Ishikawa (cell line): Measurements from ENCODE around the gene GPATCH4.

ENCODE experiments used
- EGR1 ChIP-seq: IDR thresholded peaks from 2 replicates; pipeline ENCODE4 v1.6.1; 2012
- EP300 ChIP-seq: IDR thresholded peaks from 2 replicates; pipeline ENCODE4 v1.6.1; 2012; ENCODE audit warnings: borderline replicate concordance
- RAD21 ChIP-seq: IDR thresholded peaks from 2 replicates; pipeline ENCODE4 v1.6.1; 2012; ENCODE audit warnings: low read depth
- TEAD4 ChIP-seq: IDR thresholded peaks from 2 replicates; pipeline ENCODE4 v1.6.1; 2012
- YY1 ChIP-seq: IDR thresholded peaks from 2 replicates; pipeline ENCODE4 v1.6.1; 2012; ENCODE audit warnings: low read depth
- TF ChIP-seq, protein P1 (sequence below): IDR thresholded peaks from 2 replicates; pipeline ENCODE4 v1.6.1; 2012
- TF ChIP-seq, protein P2 (sequence below): IDR thresholded peaks from 2 replicates; pipeline ENCODE4 v1.6.1; 2012; ENCODE audit warnings: low read depth, mild to moderate bottlenecking

- TF ChIP-seq, protein P1, sequence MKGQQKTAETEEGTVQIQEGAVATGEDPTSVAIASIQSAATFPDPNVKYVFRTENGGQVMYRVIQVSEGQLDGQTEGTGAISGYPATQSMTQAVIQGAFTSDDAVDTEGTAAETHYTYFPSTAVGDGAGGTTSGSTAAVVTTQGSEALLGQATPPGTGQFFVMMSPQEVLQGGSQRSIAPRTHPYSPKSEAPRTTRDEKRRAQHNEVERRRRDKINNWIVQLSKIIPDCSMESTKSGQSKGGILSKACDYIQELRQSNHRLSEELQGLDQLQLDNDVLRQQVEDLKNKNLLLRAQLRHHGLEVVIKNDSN, result no peak
- TF ChIP-seq EP300 (no peak), YY1 (no peak), RAD21 (no peak), EGR1 (no peak), TEAD4 (no peak)
- TF ChIP-seq, protein P2, sequence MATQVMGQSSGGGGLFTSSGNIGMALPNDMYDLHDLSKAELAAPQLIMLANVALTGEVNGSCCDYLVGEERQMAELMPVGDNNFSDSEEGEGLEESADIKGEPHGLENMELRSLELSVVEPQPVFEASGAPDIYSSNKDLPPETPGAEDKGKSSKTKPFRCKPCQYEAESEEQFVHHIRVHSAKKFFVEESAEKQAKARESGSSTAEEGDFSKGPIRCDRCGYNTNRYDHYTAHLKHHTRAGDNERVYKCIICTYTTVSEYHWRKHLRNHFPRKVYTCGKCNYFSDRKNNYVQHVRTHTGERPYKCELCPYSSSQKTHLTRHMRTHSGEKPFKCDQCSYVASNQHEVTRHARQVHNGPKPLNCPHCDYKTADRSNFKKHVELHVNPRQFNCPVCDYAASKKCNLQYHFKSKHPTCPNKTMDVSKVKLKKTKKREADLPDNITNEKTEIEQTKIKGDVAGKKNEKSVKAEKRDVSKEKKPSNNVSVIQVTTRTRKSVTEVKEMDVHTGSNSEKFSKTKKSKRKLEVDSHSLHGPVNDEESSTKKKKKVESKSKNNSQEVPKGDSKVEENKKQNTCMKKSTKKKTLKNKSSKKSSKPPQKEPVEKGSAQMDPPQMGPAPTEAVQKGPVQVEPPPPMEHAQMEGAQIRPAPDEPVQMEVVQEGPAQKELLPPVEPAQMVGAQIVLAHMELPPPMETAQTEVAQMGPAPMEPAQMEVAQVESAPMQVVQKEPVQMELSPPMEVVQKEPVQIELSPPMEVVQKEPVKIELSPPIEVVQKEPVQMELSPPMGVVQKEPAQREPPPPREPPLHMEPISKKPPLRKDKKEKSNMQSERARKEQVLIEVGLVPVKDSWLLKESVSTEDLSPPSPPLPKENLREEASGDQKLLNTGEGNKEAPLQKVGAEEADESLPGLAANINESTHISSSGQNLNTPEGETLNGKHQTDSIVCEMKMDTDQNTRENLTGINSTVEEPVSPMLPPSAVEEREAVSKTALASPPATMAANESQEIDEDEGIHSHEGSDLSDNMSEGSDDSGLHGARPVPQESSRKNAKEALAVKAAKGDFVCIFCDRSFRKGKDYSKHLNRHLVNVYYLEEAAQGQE, result no peak
Measured at GRCh38 chr1:156598125-156598524, 3.2 kb downstream of the GPATCH4 start.
